ENCODE results near the gene THADA.

Gene THADA

DNA sequence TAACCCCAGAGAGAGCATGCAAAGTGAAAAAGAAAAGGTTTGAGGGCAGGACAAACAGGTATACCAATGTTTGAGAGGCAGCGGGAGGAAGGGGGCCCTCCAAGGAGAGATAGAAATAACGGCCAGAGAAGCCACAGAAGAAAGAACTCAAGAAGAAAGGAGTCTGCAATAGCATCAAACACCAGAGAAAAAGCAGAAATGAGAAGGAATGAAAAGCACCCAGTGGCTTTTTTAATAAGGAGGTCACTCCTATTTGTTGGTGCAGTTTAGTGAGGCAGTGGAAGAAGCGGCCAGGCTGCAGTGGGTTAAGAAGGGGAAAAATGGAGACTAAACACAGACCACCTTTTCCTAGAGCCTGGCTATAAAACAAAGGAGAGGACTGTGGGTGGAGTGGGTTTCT is 177.2 kb downstream of the THADA start:
- no peak for DNase-seq (ENCODE audit: low read depth)
- H3K4me3 ChIP-seq (ENCODE audit: low read depth, low read length), result no peak overlapping the region
- TF ChIP-seq, protein P1, sequence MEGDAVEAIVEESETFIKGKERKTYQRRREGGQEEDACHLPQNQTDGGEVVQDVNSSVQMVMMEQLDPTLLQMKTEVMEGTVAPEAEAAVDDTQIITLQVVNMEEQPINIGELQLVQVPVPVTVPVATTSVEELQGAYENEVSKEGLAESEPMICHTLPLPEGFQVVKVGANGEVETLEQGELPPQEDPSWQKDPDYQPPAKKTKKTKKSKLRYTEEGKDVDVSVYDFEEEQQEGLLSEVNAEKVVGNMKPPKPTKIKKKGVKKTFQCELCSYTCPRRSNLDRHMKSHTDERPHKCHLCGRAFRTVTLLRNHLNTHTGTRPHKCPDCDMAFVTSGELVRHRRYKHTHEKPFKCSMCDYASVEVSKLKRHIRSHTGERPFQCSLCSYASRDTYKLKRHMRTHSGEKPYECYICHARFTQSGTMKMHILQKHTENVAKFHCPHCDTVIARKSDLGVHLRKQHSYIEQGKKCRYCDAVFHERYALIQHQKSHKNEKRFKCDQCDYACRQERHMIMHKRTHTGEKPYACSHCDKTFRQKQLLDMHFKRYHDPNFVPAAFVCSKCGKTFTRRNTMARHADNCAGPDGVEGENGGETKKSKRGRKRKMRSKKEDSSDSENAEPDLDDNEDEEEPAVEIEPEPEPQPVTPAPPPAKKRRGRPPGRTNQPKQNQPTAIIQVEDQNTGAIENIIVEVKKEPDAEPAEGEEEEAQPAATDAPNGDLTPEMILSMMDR (conservative IDR thresholded peaks at IDR 0.05; ENCODE audit: low read depth, low read length), result no peak

DNA sequence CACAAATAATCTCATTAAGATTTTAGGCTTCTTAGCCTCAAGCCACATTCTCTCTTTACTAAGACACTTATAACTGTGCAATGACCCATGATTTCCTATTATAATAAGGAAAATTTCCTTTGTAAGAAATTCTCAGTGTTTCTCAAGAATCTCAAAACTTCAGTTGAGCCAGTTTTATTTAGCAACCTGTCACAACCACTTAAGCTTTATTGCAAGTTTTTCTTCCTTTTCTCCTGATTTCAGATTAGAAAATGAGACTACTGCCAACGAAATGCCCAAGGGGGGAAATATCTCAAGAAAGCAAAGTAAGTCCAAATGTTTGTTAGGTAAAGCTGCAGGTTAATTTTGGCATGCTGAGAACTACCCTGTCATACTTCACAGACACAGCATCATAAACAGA is 178.5 kb downstream of the THADA start:
- TF ChIP-seq, protein P1 (conservative IDR thresholded peaks at IDR 0.05; ENCODE audit: low read depth, low read length), result no peak
- no peak for DNase-seq (ENCODE audit: low read depth)
- H3K4me3 ChIP-seq (ENCODE audit: low read depth, low read length), result no peak overlapping the region

DNA sequence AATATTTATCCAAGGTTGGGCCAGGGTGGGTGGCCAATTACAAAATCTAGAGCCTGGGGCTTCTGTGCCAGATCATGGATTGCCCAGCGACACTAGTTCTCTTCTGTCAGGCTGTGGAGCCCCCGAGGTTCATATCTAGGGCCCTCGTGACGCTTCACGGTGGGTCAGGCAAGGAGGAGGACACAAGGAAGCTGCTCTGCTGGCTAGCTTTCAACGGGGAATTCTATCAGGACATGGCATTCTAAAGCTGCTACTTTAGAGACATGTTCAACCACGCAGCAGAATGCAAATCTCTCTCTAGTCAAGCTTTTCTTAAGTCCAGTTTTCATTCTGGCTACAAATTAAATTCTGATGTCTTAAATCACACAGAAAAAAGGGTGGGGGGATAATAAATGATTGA is 180.2 kb downstream of the THADA start:
- TF ChIP-seq, protein P1 (conservative IDR thresholded peaks at IDR 0.05; ENCODE audit: low read depth, low read length), result no peak
- no peak overlapping the region for H3K4me3 ChIP-seq (ENCODE audit: low read depth, low read length)
- DNase-seq (ENCODE audit: low read depth), result no peak

DNA sequence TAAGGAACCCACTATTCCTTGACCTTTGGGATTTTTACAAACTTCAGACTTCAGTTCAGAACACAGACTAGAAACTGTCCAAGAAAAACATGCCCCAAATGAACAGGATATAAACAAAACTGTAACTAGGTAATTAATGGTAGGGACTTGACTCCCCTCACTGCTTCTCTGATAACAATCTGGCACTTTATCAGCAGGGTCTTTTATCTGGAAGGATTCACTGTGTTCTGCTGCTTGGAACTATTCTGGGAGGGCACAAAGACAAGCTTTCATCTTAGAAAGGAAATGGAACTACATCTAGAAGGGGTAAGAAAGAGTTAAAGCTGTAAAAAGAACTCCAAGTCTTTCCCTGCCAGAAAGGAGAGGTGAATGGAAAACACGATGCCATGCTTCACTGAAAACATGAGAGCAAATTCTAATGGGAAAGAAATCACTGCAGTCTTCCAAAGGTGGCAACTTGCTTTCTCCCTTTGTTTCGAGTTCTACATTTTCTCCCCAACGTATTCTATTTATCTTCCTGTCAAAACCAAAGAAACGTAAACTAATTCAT is 181.2 kb downstream of the THADA start:
- H3K4me3 ChIP-seq (ENCODE audit: low read depth, low read length), result no peak overlapping the region
- TF ChIP-seq, protein P1 (conservative IDR thresholded peaks at IDR 0.05; ENCODE audit: low read depth, low read length), result no peak
- DNase-seq (ENCODE audit: low read depth), result no peak

DNA sequence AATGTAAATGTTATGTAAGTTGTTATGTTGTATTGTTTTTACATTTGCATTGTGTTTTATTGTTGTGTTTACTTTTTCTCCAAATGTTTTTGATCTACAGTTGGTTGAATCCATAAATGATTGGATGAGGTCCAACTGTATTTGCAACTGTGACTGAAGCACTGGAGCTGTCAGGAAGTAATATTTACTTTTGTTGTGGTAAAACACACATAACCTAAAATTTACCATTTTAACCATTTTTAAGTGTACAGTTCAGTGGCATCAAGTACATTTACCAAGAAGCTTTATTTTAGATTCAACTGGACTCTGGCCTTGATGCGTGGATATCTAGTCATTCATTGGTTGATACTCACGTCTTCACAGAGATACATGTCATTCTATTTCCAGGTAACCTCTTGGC is 181.8 kb downstream of the THADA start:
- DNase-seq (ENCODE audit: low read depth), result no peak
- TF ChIP-seq, protein P1 (conservative IDR thresholded peaks at IDR 0.05; ENCODE audit: low read depth, low read length), result no peak

DNA sequence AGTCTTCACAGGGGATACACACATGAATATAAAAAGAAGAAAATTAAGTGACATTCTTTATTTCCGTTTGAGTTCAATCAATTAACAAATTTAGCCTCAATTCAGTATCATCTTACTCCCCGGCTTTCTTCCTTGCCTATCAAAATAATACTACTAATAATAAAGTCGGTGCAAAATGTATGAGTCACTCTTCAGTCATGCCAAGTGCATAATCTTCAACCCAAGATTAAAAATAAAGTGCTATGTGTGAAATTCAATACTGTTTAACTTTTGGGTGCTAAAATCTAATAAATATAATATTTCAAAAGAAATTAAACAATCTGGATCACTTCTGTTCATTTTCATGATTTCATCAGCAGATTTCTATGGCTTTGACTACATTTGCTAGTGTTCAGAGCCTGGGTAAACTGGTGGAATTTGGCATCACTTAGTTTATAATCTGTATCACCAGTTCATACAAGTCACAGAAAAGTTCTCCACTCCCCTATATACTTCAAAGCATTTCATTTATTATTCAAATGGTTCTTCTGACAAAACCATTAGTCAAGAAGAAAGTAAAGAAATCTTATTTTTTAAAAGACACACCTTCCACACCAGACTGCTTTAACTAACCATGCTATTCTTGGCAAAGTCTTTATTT is 183.6 kb downstream of the THADA start:
- TF ChIP-seq, protein P1 (conservative IDR thresholded peaks at IDR 0.05; ENCODE audit: low read depth, low read length), result no peak
- peak; percentile 59 for DNase-seq (ENCODE audit: low read depth)

More for the DNA sequence above, 181.8 kb downstream of the THADA start:
- no peak overlapping the region for H3K4me3 ChIP-seq (ENCODE audit: low read depth, low read length)

DNA sequence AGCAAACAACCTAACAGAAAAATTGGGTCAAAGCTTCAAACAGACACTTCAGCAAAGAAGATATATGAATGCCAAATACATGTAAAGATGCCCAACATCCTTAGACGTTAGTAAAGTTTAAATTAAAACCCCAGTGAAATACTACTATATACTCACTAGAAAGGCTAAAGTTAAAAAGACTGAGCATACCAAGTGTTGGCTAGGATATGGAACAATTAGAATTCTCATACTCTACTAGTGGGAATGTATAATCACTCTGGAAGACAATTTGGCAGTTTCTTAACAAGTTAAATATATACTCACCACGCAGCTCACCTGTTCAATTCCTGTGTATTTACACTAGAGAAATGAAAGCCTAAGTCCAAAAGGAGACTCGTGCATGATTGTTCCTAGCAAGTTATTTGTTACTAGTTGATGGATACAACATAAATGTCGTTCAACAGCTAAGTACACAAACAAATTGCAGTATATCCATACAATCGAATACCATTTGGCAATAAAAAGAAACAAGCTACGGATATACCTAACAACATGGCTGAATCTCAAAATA is 185.7 kb downstream of the THADA start:
- H3K4me3 ChIP-seq (ENCODE audit: low read depth, low read length), result no peak overlapping the region
- TF ChIP-seq, protein P1 (conservative IDR thresholded peaks at IDR 0.05; ENCODE audit: low read depth, low read length), result no peak
- no peak for DNase-seq (ENCODE audit: low read depth)

More for the DNA sequence above, 183.6 kb downstream of the THADA start:
- H3K4me3 ChIP-seq (ENCODE audit: low read depth, low read length), result no peak overlapping the region
